GM19023 (cell line): ENCODE results near the gene TRPV5.

Experiments used
- ATAC-seq: cut with Tn5 transposase; IDR thresholded peaks from one replicate; pipeline ENCODE4 v1.9.1; 2021; ENCODE audit warnings: mild to moderate bottlenecking, moderate library complexity; ENCODE audit not compliant: unreplicated experiment

The TRPV5 gene

GRCh38 chr7:142910481-142910880 lies 23.1 kb downstream of the TRPV5 start:
- no peak for ATAC-seq

- no peak for ATAC-seq
These were observed 23.5 kb downstream of the TRPV5 start for GRCh38 chr7:142910031-142910433.

- ATAC-seq = no peak
These were observed 24.3 kb downstream of the TRPV5 start for GRCh38 chr7:142908921-142909890.

GRCh38 chr7:142908290-142908689 lies 25.3 kb downstream of the TRPV5 start:
- no peak for ATAC-seq

GRCh38 chr7:142906643-142907042 lies 26.9 kb downstream of the TRPV5 start:
- ATAC-seq = no peak

GRCh38 chr7:142905759-142906158 lies 27.8 kb downstream of the TRPV5 start:
- ATAC-seq = no peak

- no peak for ATAC-seq
These were observed 29.4 kb downstream of the TRPV5 start for GRCh38 chr7:142904128-142904527.

GRCh38 chr7:142901426-142902259 lies 31.9 kb downstream of the TRPV5 start:
- no peak for ATAC-seq

GRCh38 chr7:142899661-142900060 lies 33.9 kb downstream of the TRPV5 start:
- no peak for ATAC-seq

GRCh38 chr7:142898377-142899170 lies 35.0 kb downstream of the TRPV5 start:
- no peak for ATAC-seq

- no peak for ATAC-seq
These were observed 35.9 kb downstream of the TRPV5 start for GRCh38 chr7:142897691-142898090.

GRCh38 chr7:142896741-142897379 lies 36.7 kb downstream of the TRPV5 start:
- no peak for ATAC-seq

- ATAC-seq = no peak
These were observed 37.4 kb downstream of the TRPV5 start for GRCh38 chr7:142896151-142896550.

GRCh38 chr7:142894985-142895593 lies 38.5 kb downstream of the TRPV5 start:
- ATAC-seq = no peak

- no peak for ATAC-seq
These were observed 39.2 kb downstream of the TRPV5 start for GRCh38 chr7:142894112-142894984.

- ATAC-seq = no peak
These were observed 40.6 kb downstream of the TRPV5 start for GRCh38 chr7:142892951-142893350.

GRCh38 chr7:142891490-142892082 lies 42.0 kb downstream of the TRPV5 start:
- no peak for ATAC-seq

- no peak for ATAC-seq
These were observed 42.6 kb downstream of the TRPV5 start for GRCh38 chr7:142890874-142891485.
